GM23338 (cell line): Measurements from ENCODE around the gene ZSCAN32. TPM values are rescaled to one million over a fixed set of nuclear protein-coding genes. Genes with fewer than 3 reads are reported as not detected.

ENCODE experiments used
- ATAC-seq: fragments of 200-7000 bp; cut with Tn5 transposase; 3 replicates; pipeline ENCODE4 v1.9.1; 2020
- DNase-seq: peaks from one replicate; pipeline ENCODE4 v3.0.0-alpha.2; 2015; ENCODE audit warnings: low spot score
- H2AFZ ChIP-seq: fragments of 200-600 bp; sonication (generic); 2 replicates; pipeline ENCODE4 v1.8.0; 2016; ENCODE audit warnings: antibody characterized with exemption, mild to moderate bottlenecking, moderate library complexity
- H3F3A ChIP-seq: fragments of 200-600 bp; sonication (generic); replicated peaks from 2 replicates; pipeline ENCODE4 v1.8.0; 2017; ENCODE audit warnings: antibody characterized with exemption, mixed run types, low read depth
- H3K27ac ChIP-seq: fragments of 200-600 bp; sonication (generic); 2 replicates; pipeline ENCODE4 v1.6.1; 2016; ENCODE audit warnings: low read depth
- H3K27me3 ChIP-seq: fragments of 200-600 bp; sonication (generic); 2 replicates; pipeline ENCODE4 v1.8.0; 2016; ENCODE audit warnings: mild to moderate bottlenecking, mixed run types, moderate library complexity; ENCODE audit not compliant: insufficient read depth
- H3K36me3 ChIP-seq: fragments of 200-600 bp; sonication (generic); 2 replicates; pipeline ENCODE4 v1.8.0; 2016; ENCODE audit warnings: mild to moderate bottlenecking; ENCODE audit not compliant: insufficient read depth
- H3K4me1 ChIP-seq: fragments of 200-600 bp; sonication (generic); 2 replicates; pipeline ENCODE4 v1.8.0; 2016; ENCODE audit warnings: mild to moderate bottlenecking, moderate library complexity; ENCODE audit not compliant: insufficient read depth
- H3K4me2 ChIP-seq: fragments of 200-600 bp; sonication (generic); 2 replicates; pipeline ENCODE4 v1.7.1; 2017; ENCODE audit warnings: mixed run types
- H3K4me3 ChIP-seq: fragments of 200-600 bp; sonication (generic); 2 replicates; pipeline ENCODE4 v1.6.1; 2016; ENCODE audit warnings: mixed run types
- H3K79me2 ChIP-seq: fragments of 200-600 bp; sonication (generic); replicated peaks from 2 replicates; pipeline ENCODE4 v1.8.0; 2017; ENCODE audit warnings: mild to moderate bottlenecking; ENCODE audit not compliant: insufficient read depth
- H3K9me2 ChIP-seq: fragments of 200-600 bp; sonication (generic); 2 replicates; pipeline ENCODE4 v1.8.0; 2017; ENCODE audit not compliant: insufficient read depth
- H4K20me1 ChIP-seq: fragments of 200-600 bp; sonication (generic); replicated peaks from 2 replicates; pipeline ENCODE4 v1.8.0; 2017; ENCODE audit warnings: mild to moderate bottlenecking; ENCODE audit not compliant: insufficient read depth
- H3K27ac Mint-ChIP-seq: 2 replicates; pipeline ENCODE4 v1.8.0; 2020; ENCODE audit warnings: inconsistent platforms, mild to moderate bottlenecking, moderate library complexity, mixed read lengths
- H3K27me3 Mint-ChIP-seq: 3 replicates; pipeline ENCODE4 v1.8.0; 2022; ENCODE audit warnings: low read depth, mild to moderate bottlenecking, moderate library complexity, mixed read lengths, inconsistent platforms; ENCODE audit not compliant: insufficient read depth, poor library complexity
- H3K36me3 Mint-ChIP-seq: 3 replicates; pipeline ENCODE4 v1.8.0; 2021; ENCODE audit warnings: low read depth, mild to moderate bottlenecking, inconsistent platforms, moderate library complexity, mixed read lengths
- H3K4me1 Mint-ChIP-seq: 3 replicates; pipeline ENCODE4 v1.8.0; 2020; ENCODE audit warnings: mild to moderate bottlenecking, inconsistent platforms, mixed read lengths
- H3K4me3 Mint-ChIP-seq: 3 replicates; pipeline ENCODE4 v1.8.0; 2021; ENCODE audit warnings: moderate library complexity, mild to moderate bottlenecking, inconsistent platforms, mixed read lengths
- H3K9me3 Mint-ChIP-seq: 3 replicates; pipeline ENCODE4 v1.8.0; 2020; ENCODE audit warnings: moderate library complexity, mild to moderate bottlenecking, inconsistent platforms, mixed read lengths
- CREB1 ChIP-seq: fragments of 250-450 bp; sonication (Bioruptor Pico); IDR thresholded peaks from 2 replicates; pipeline ENCODE4 v1.5.0; 2020; ENCODE audit warnings: low read depth, mild to moderate bottlenecking, moderate library complexity
- EZH2 ChIP-seq: fragments of 200-600 bp; sonication (generic); IDR thresholded peaks from one replicate; pipeline ENCODE4 v1.8.0; 2017; ENCODE audit warnings: antibody characterized with exemption, mild to moderate bottlenecking, low read depth; ENCODE audit not compliant: unreplicated experiment
- EZH2phosphoT487 ChIP-seq: fragments of 200-600 bp; sonication (generic); IDR thresholded peaks from one replicate; pipeline ENCODE4 v1.8.1; 2018; ENCODE audit warnings: antibody characterized with exemption; ENCODE audit not compliant: unreplicated experiment
- JUNB ChIP-seq: IDR thresholded peaks from one replicate; pipeline ENCODE4 v1.6.1; 2016; ENCODE audit warnings: antibody characterized with exemption; ENCODE audit not compliant: unreplicated experiment
- NANOG ChIP-seq: IDR thresholded peaks from 2 replicates; pipeline ENCODE4 v1.6.1; 2016; ENCODE audit warnings: antibody characterized with exemption, borderline replicate concordance
- POLR2AphosphoS5 ChIP-seq: IDR thresholded peaks from 2 replicates; pipeline ENCODE4 v1.6.1; 2016; ENCODE audit warnings: antibody characterized with exemption, low read depth
- STAT1 ChIP-seq: IDR thresholded peaks from one replicate; pipeline ENCODE4 v1.6.1; 2016; ENCODE audit warnings: antibody characterized with exemption; ENCODE audit not compliant: unreplicated experiment
- ZNF114 ChIP-seq: fragments of 250-450 bp; sonication (Bioruptor Pico); IDR thresholded peaks from 2 replicates; pipeline ENCODE4 v1.5.0; 2020; ENCODE audit warnings: mild to moderate bottlenecking, moderate library complexity
- ZNF331 ChIP-seq: fragments of 250-450 bp; sonication (Bioruptor Pico); IDR thresholded peaks from 2 replicates; pipeline ENCODE4 v1.5.0; 2020; ENCODE audit warnings: low read depth, mild to moderate bottlenecking, moderate library complexity
- ZNF462 ChIP-seq: fragments of 250-450 bp; sonication (Bioruptor Pico); IDR thresholded peaks from 2 replicates; pipeline ENCODE4 v1.5.0; 2020; ENCODE audit warnings: mild to moderate bottlenecking, moderate library complexity
- polyA plus RNA-seq: library from polyadenylated mRNA; unstranded; fragments of >200 nt; fragmentation: Nextera tagmentation; extraction: Ambion mirVana; gene quantifications from 2 replicates; pipeline ENCODE4 v1.2.1, GENCODE V29; 2016
- total RNA-seq: library from RNA; depleted of rRNA; stranded (reverse); fragments of >200 nt; shearing (Covaris generic); gene quantifications from 2 replicates; pipeline ENCODE4 v1.2.3, GENCODE V29; 2014
- TF ChIP-seq, protein P1 (sequence below), 2 experiments: fragments of 200-600 bp in 1 of 2; sonication (generic) in 1 of 2; conservative IDR thresholded peaks; 2 replicates each; pipeline versions ENCODE4 v1.5.1 to v1.6.1; 2016 to 2017; ENCODE audit warnings: antibody characterized with exemption in 2 of 2, low read depth in 2 of 2, mild to moderate bottlenecking in 2 of 2, moderate library complexity in 1 of 2
- TF ChIP-seq, protein P2 (sequence below): IDR thresholded peaks from 2 replicates; pipeline ENCODE4 v1.6.1; 2016; ENCODE audit warnings: antibody characterized with exemption
- TF ChIP-seq, protein P3 (sequence below): IDR thresholded peaks from one replicate; pipeline ENCODE4 v1.6.1; 2018; ENCODE audit warnings: antibody characterized with exemption; ENCODE audit not compliant: unreplicated experiment

The ZSCAN32 gene
- total and polyA plus RNA-seq, 2 experiments from 2014 or later, result 11.7 to 19.2 TPM

DNA sequence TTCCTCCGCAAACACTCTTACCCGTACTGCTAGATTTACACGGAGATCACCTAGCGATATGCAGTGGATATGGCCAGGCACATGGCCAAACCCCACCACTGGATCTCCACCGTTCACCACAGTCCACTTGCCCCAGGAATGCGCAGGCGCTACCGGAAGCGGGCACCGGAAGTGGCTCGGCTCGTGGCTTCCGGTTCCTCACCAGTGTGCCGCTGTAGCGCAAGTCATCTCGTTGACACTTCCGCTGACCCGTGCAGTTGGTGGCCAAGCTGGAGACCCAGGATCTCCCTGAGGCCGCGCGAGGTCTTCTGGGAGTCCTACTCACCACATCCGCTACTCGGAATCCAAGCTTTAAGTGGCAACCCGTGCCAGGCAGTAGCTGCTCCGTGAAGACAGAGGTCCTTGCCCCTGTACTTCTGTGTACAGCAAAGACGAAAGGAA is 31.0 kb upstream of the ZSCAN32 start:
- Mint-ChIP-seq H3K36me3 (peaks cover 5% of the 10 kb centered on the region; the same call in 2 of the 3 replicates), H3K4me1 (no peaks in the 10 kb centered on the region), H3K4me3 (no peak overlapping the region), H3K9me3 (no peaks in the 10 kb centered on the region; the same call in 2 of the 3 replicates), H3K27me3 (no peaks in the 10 kb centered on the region), H3K27ac (no peak overlapping the region)
- H3K9me2 ChIP-seq, result no peaks in the 10 kb centered on the region
- no peak for ATAC-seq
- no peaks in the 10 kb centered on the region for H3K79me2 ChIP-seq
- no peak overlapping the region for H3K4me2 ChIP-seq
- TF ChIP-seq ZNF331 (CRISPR knock-in tag) (no peak), ZNF114 (CRISPR knock-in tag) (no peak), CREB1 (CRISPR knock-in tag) (no peak), EZH2 (no peak), POLR2AphosphoS5 (no peak), ZNF462 (CRISPR knock-in tag) (no peak), STAT1 (no peak), EZH2phosphoT487 (no peak), JUNB (no peak), NANOG (no peak)
- TF ChIP-seq, protein P1, sequence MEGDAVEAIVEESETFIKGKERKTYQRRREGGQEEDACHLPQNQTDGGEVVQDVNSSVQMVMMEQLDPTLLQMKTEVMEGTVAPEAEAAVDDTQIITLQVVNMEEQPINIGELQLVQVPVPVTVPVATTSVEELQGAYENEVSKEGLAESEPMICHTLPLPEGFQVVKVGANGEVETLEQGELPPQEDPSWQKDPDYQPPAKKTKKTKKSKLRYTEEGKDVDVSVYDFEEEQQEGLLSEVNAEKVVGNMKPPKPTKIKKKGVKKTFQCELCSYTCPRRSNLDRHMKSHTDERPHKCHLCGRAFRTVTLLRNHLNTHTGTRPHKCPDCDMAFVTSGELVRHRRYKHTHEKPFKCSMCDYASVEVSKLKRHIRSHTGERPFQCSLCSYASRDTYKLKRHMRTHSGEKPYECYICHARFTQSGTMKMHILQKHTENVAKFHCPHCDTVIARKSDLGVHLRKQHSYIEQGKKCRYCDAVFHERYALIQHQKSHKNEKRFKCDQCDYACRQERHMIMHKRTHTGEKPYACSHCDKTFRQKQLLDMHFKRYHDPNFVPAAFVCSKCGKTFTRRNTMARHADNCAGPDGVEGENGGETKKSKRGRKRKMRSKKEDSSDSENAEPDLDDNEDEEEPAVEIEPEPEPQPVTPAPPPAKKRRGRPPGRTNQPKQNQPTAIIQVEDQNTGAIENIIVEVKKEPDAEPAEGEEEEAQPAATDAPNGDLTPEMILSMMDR (conservative IDR thresholded peaks at IDR 0.05; ENCODE audit: low read depth in 2 of 2), result no peak
- TF ChIP-seq, protein P2, sequence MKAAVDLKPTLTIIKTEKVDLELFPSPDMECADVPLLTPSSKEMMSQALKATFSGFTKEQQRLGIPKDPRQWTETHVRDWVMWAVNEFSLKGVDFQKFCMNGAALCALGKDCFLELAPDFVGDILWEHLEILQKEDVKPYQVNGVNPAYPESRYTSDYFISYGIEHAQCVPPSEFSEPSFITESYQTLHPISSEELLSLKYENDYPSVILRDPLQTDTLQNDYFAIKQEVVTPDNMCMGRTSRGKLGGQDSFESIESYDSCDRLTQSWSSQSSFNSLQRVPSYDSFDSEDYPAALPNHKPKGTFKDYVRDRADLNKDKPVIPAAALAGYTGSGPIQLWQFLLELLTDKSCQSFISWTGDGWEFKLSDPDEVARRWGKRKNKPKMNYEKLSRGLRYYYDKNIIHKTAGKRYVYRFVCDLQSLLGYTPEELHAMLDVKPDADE, result no peak
- TF ChIP-seq, protein P3, sequence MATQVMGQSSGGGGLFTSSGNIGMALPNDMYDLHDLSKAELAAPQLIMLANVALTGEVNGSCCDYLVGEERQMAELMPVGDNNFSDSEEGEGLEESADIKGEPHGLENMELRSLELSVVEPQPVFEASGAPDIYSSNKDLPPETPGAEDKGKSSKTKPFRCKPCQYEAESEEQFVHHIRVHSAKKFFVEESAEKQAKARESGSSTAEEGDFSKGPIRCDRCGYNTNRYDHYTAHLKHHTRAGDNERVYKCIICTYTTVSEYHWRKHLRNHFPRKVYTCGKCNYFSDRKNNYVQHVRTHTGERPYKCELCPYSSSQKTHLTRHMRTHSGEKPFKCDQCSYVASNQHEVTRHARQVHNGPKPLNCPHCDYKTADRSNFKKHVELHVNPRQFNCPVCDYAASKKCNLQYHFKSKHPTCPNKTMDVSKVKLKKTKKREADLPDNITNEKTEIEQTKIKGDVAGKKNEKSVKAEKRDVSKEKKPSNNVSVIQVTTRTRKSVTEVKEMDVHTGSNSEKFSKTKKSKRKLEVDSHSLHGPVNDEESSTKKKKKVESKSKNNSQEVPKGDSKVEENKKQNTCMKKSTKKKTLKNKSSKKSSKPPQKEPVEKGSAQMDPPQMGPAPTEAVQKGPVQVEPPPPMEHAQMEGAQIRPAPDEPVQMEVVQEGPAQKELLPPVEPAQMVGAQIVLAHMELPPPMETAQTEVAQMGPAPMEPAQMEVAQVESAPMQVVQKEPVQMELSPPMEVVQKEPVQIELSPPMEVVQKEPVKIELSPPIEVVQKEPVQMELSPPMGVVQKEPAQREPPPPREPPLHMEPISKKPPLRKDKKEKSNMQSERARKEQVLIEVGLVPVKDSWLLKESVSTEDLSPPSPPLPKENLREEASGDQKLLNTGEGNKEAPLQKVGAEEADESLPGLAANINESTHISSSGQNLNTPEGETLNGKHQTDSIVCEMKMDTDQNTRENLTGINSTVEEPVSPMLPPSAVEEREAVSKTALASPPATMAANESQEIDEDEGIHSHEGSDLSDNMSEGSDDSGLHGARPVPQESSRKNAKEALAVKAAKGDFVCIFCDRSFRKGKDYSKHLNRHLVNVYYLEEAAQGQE, result no peak
- no peaks in the 10 kb centered on the region for H3K36me3 ChIP-seq
- H4K20me1 ChIP-seq, result peaks cover 7% of the 10 kb centered on the region
- H3K27ac ChIP-seq, result no peak overlapping the region
- DNase-seq, result no peak
- no peak overlapping the region for H2AFZ ChIP-seq
- H3K27me3 ChIP-seq, result no peaks in the 10 kb centered on the region
- no peak overlapping the region for H3K4me3 ChIP-seq
- H3F3A ChIP-seq, result no peaks in the 10 kb centered on the region
- no peaks in the 10 kb centered on the region for H3K4me1 ChIP-seq
